OCI-LY7 (cell line): ENCODE results near the gene SCGB1C1. TPM values are rescaled to one million over a fixed set of nuclear protein-coding genes. Genes with fewer than 3 reads are reported as not detected.

Experiments
- BruUV-seq: library from RNA; stranded (reverse); fragments of 400-500 nt; replicated peaks from 2 replicates; lab custom pipeline; 2021; lab: Mats Ljungman, UMichigan
- CTCF ChIA-PET: fragments of 300-600 bp; sonication (Branson Sonifier 250); formaldehyde crosslinking; loops from one replicate; lab custom pipeline; 2022; ENCODE audit warnings: antibody characterized with exemption; ENCODE audit not compliant: unreplicated experiment; lab: Charles Lee
- POLR2A ChIA-PET: fragments of 300-600 bp; sonication (Branson Sonifier 250); formaldehyde crosslinking; loops from one replicate; lab custom pipeline; 2022; ENCODE audit warnings: antibody characterized with exemption; lab: Charles Lee
- DNase-seq: peaks from one replicate; pipeline ENCODE4 v3.0.0-alpha.2; 2015; ENCODE audit warnings: low spot score
- H2AFZ ChIP-seq: fragments of 200-600 bp; sonication (generic), shearing (Covaris generic); 2 replicates; pipeline ENCODE4 v1.6.1; 2014; ENCODE audit warnings: mild to moderate bottlenecking, antibody characterized with exemption, low read length, moderate library complexity
- H3K27ac ChIP-seq: fragments of 200-600 bp; sonication (generic); 2 replicates; pipeline ENCODE4 v1.5.1; 2014; ENCODE audit warnings: mixed run types, low read depth, mild to moderate bottlenecking, moderate library complexity, low read length, inconsistent platforms; ENCODE audit not compliant: poor library complexity, severe bottlenecking
- H3K36me3 ChIP-seq: fragments of 200-600 bp; sonication (generic); 2 replicates; pipeline ENCODE4 v1.6.1; 2014; ENCODE audit warnings: mild to moderate bottlenecking, antibody characterized with exemption, low read length, moderate library complexity, mixed read lengths; ENCODE audit not compliant: insufficient read depth
- H3K4me1 ChIP-seq: fragments of 200-600 bp; sonication (generic); 2 replicates; pipeline ENCODE4 v1.5.1; 2014; ENCODE audit warnings: mild to moderate bottlenecking, low read length; ENCODE audit not compliant: insufficient read depth, poor library complexity, severe bottlenecking
- H3K4me2 ChIP-seq: fragments of 200-600 bp; sonication (generic); 2 replicates; pipeline ENCODE4 v1.6.1; 2014; ENCODE audit warnings: mild to moderate bottlenecking, low read length
- H3K4me3 ChIP-seq: fragments of 200-600 bp; sonication (generic); 2 replicates; pipeline ENCODE4 v1.5.1; 2014; ENCODE audit warnings: mild to moderate bottlenecking, low read depth, low read length; ENCODE audit not compliant: poor library complexity, severe bottlenecking
- H3K79me2 ChIP-seq: fragments of 200-600 bp; sonication (generic); 2 replicates; pipeline ENCODE4 v1.6.1; 2016; ENCODE audit warnings: low read depth, mild to moderate bottlenecking, low read length, moderate library complexity, mixed read lengths; ENCODE audit not compliant: insufficient read depth
- H3K9me2 ChIP-seq: fragments of 200-600 bp; sonication (generic); 2 replicates; pipeline ENCODE4 v1.6.1; 2016; ENCODE audit warnings: mild to moderate bottlenecking, low read length, mixed read lengths; ENCODE audit not compliant: insufficient read depth
- H3K9me3 ChIP-seq: fragments of 200-600 bp; sonication (generic); 2 replicates; pipeline ENCODE4 v1.6.1; 2014; ENCODE audit warnings: mild to moderate bottlenecking, mixed run types, low read length, mixed read lengths
- H4K20me1 ChIP-seq: fragments of 200-600 bp; sonication (generic); 2 replicates; pipeline ENCODE4 v1.6.1; 2014; ENCODE audit warnings: mild to moderate bottlenecking, antibody characterized with exemption, low read length, moderate library complexity, mixed read lengths; ENCODE audit not compliant: insufficient read depth
- CTCF ChIP-seq: fragments of 200-600 bp; sonication (generic); conservative IDR thresholded peaks from 2 replicates; pipeline ENCODE4 v1.5.1; 2014; ENCODE audit warnings: mild to moderate bottlenecking, antibody characterized with exemption, low read length, moderate library complexity, mixed read lengths
- EZH2phosphoT487 ChIP-seq: fragments of 200-600 bp; sonication (generic); IDR thresholded peaks from 2 replicates; pipeline ENCODE4 v1.6.1; 2018; ENCODE audit warnings: low read depth, borderline replicate concordance, mild to moderate bottlenecking, mixed run types, antibody characterized with exemption, low read length, moderate library complexity, mixed read lengths
- intact Hi-C: fragments of 100-400 bp; cut with micrococcal nuclease; formaldehyde crosslinking; loops from one replicate; pipeline ENCODE4 v1.10.0; 2022; ENCODE audit not compliant: unreplicated experiment
- total RNA-seq, 2 experiments: library from RNA; depleted of rRNA in 1 of 2; stranded (reverse); fragments of >200 nt in 1 of 2; shearing (Covaris generic) in 1 of 2; gene quantifications; 2 replicates each; pipeline ENCODE4 v1.2.3, GENCODE V29; 2014 to 2022

The SCGB1C1 gene
- total RNA-seq, 2 experiments from 2014 or later = not detected

- no peak overlapping the region for H3K4me3 ChIP-seq
- ChIA-PET POLR2A (no interaction called here), CTCF (no interaction called here)
- peaks cover 72% of the 10 kb centered on the region for H3K36me3 ChIP-seq
- intact Hi-C loops = no loop called here
- H3K27ac ChIP-seq = no peak overlapping the region
- no peak overlapping the region for H2AFZ ChIP-seq
- peaks cover 15% of the 10 kb centered on the region for H3K79me2 ChIP-seq
- H3K9me2 ChIP-seq = no peaks in the 10 kb centered on the region
- no peak for DNase-seq
- no TSS peak for BruUV-seq
- TF ChIP-seq CTCF (no peak), EZH2phosphoT487 (no peak)
- H3K9me3 ChIP-seq = no peaks in the 10 kb centered on the region
- H4K20me1 ChIP-seq = no peaks in the 10 kb centered on the region
- no peak overlapping the region for H3K4me2 ChIP-seq
- H3K4me1 ChIP-seq = peaks cover 14% of the 10 kb centered on the region
These were observed 21.2 kb downstream of the SCGB1C1 start for GRCh38 chr11:214083-214482.

- H3K4me2 ChIP-seq = no peak overlapping the region
- POLR2A ChIA-PET = interaction anchor here (1.3 kb wide), 1 partner anchor 9 kb away, joined by 6 read pairs; the partner anchor contains the start of genes BET1L and RIC8A
- BruUV-seq = no TSS peak
These were observed 22.7 kb downstream of the SCGB1C1 start for GRCh38 chr11:215581-216037.

More at GRCh38 chr11:215581-216037, 22.7 kb downstream of the SCGB1C1 start:
- Histone ChIP-seq H4K20me1 (no peaks in the 10 kb centered on the region), H3K27ac (no peak overlapping the region), H3K9me3 (no peaks in the 10 kb centered on the region), H3K79me2 (no peaks in the 10 kb centered on the region; the same call in 1 of the 2 replicates), H2AFZ (no peak overlapping the region), H3K4me1 (peaks cover 1% of the 10 kb centered on the region), H3K9me2 (no peaks in the 10 kb centered on the region), H3K36me3 (peaks cover 59% of the 10 kb centered on the region), H3K4me3 (no peak overlapping the region)
- DNase-seq = no peak
- intact Hi-C loops = no loop called here
- TF ChIP-seq CTCF (no peak), EZH2phosphoT487 (no peak)
- CTCF ChIA-PET = no interaction called here
